T-cell (primary cell): ENCODE measurements around the gene CFTR. TPM values are rescaled to one million over a fixed set of nuclear protein-coding genes. Genes with fewer than 3 reads are reported as not detected.
"Not testable (repeated sequence)": the region's sequence is repeated elsewhere in the genome, so short reads cannot be mapped to it uniquely, and the experiment has no call there.

Source experiments
- ATAC-seq, 4 experiments: fragments of 200-7000 bp in 3 of 4; fragments of 150-1000 bp in 1 of 4; cut with Tn5 transposase; replicated peaks in 1 of 4; 1 replicate in 3 of 4; 2 replicates in 1 of 4; pipeline ENCODE4 v1.10.0; 2021; ENCODE audit warnings: moderate library complexity in 3 of 4, mild to moderate bottlenecking in 2 of 4, moderate number of reproducible peaks in 1 of 4
- CTCF ChIA-PET, 2 donors: fragments of 300-600 bp; sonication (Branson Sonifier 250); formaldehyde crosslinking; loops; one replicate each; lab custom pipeline; 2022; ENCODE audit warnings: antibody characterized with exemption in 2 of 2; lab: Charles Lee
- POLR2A ChIA-PET, 2 donors: fragments of 300-600 bp; sonication (Branson Sonifier 250); formaldehyde crosslinking; loops; one replicate each; lab custom pipeline; 2022; ENCODE audit warnings: antibody characterized with exemption in 2 of 2; lab: Charles Lee
- DNase-seq, 35 experiments: peaks; one replicate each; pipeline versions ENCODE4 v3.0.0 to v3.0.0-alpha.2; 2013 to 2023
- H3K27ac ChIP-seq: one replicate; pipeline ENCODE4 v1.5.1; 2013; ENCODE audit warnings: low read length
- H3K27me3 ChIP-seq, 2 experiments: replicated peaks in 1 of 2; 1 replicate in 1 of 2; 2 replicates in 1 of 2; pipeline versions ENCODE4 v1.6.1 to v1.7.0; 2013; ENCODE audit warnings: low read length in 1 of 2, mixed read lengths in 1 of 2; ENCODE audit not compliant: control insufficient read depth in 2 of 2, insufficient read depth in 2 of 2; ENCODE audit errors: extremely low read depth in 1 of 2
- H3K36me3 ChIP-seq, 2 donors: 1 replicate in 1 of 2; 2 replicates in 1 of 2; pipeline versions ENCODE4 v1.6.1 to v1.7.0; 2013; ENCODE audit warnings: low read length in 1 of 2; ENCODE audit not compliant: control insufficient read depth in 2 of 2, insufficient read depth in 1 of 2; ENCODE audit errors: extremely low read depth in 1 of 2
- H3K4me1 ChIP-seq, 2 experiments: 1 replicate in 1 of 2; 2 replicates in 1 of 2; pipeline versions ENCODE4 v1.6.1 to v1.7.0; 2013; ENCODE audit warnings: low read length in 2 of 2, mixed read lengths in 1 of 2; ENCODE audit not compliant: insufficient read depth in 2 of 2, control insufficient read depth in 1 of 2; ENCODE audit errors: extremely low read depth in 1 of 2
- H3K4me3 ChIP-seq, 2 donors: 1 replicate in 1 of 2; 2 replicates in 1 of 2; pipeline versions ENCODE4 v1.5.1 to v1.7.0; 2013; ENCODE audit warnings: mild to moderate bottlenecking in 2 of 2, low read length in 1 of 2, moderate library complexity in 1 of 2; ENCODE audit not compliant: control insufficient read depth in 1 of 2; ENCODE audit errors: extremely low read depth in 1 of 2
- H3K9me3 ChIP-seq: 2 replicates; pipeline ENCODE4 v1.7.0; 2013
- H3K27ac Mint-ChIP-seq, 2 donors: one replicate each; pipeline ENCODE4 v1.8.0; 2020 to 2021; ENCODE audit warnings: mild to moderate bottlenecking in 2 of 2, mixed read lengths in 2 of 2
- H3K27me3 Mint-ChIP-seq, 2 donors: one replicate each; pipeline ENCODE4 v1.8.0; 2021 to 2022; ENCODE audit warnings: mixed read lengths in 2 of 2
- H3K36me3 Mint-ChIP-seq: one replicate; pipeline ENCODE4 v1.8.0; 2021; ENCODE audit warnings: mixed read lengths
- H3K4me1 Mint-ChIP-seq, 3 donors: one replicate each; pipeline ENCODE4 v1.8.0; 2020 to 2022; ENCODE audit warnings: mixed read lengths in 3 of 3, mild to moderate bottlenecking in 1 of 3
- H3K4me3 Mint-ChIP-seq, 3 donors: one replicate each; pipeline ENCODE4 v1.8.0; 2020 to 2022; ENCODE audit warnings: mild to moderate bottlenecking in 3 of 3, mixed read lengths in 3 of 3, moderate library complexity in 3 of 3
- H3K9me3 Mint-ChIP-seq, 3 donors: one replicate each; pipeline ENCODE4 v1.8.0; 2020 to 2022; ENCODE audit warnings: mixed read lengths in 3 of 3
- WGBS: methylation state at CpG from one replicate; pipeline ENCODE4 v1.1.5; 2013; ENCODE audit warnings: missing lambda C conversion rate; ENCODE audit not compliant: insufficient coverage; 5-methylcytosine and 5-hydroxymethylcytosine counted together
- total RNA-seq, 35 experiments: library from RNA in 6 of 35; stranded (reverse) in 6 of 35; fragments of 120-200 nt in 1 of 35; gene quantifications; one replicate each; pipeline versions ENCODE4 v1.2.1 to v1.2.4 and lab custom pipeline; 2013 to 2026

CFTR gene
- total RNA-seq, 5 donors from 2014 or later (not counting 1 experiment from before 2014, with no cell fraction given), result 0.44 to 0.53 (median 0.47) TPM; not detected in 2

DNA sequence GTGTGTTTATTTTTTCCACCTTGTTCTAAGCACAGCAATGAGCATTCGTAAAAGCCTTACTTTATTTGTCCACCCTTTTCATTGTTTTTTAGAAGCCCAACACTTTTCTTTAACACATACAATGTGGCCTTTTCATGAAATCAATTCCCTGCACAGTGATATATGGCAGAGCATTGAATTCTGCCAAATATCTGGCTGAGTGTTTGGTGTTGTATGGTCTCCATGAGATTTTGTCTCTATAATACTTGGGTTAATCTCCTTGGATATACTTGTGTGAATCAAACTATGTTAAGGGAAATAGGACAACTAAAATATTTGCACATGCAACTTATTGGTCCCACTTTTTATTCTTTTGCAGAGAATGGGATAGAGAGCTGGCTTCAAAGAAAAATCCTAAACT, 28.9 kb downstream of the CFTR start:
- no peaks in the 10 kb centered on the region for H3K36me3 Mint-ChIP-seq
- POLR2A ChIA-PET, result no interaction called here
- no peaks in the 10 kb centered on the region for H3K27me3 Mint-ChIP-seq
- Histone ChIP-seq H3K27me3 (no peaks in the 10 kb centered on the region), H3K9me3 (no peaks in the 10 kb centered on the region), H3K27ac (no peak overlapping the region), H3K4me1 (no peaks in the 10 kb centered on the region), H3K36me3 (no peaks in the 10 kb centered on the region), H3K4me3 (no peak overlapping the region)
- ATAC-seq, result no peak
- no CpG with 5 or more reads among the region's 1 CpG for WGBS
- H3K9me3 Mint-ChIP-seq, result peaks cover under 1 to 6% (median 5%) of the 10 kb centered on the region in 3 donors
- H3K4me1 Mint-ChIP-seq, result no peaks in the 10 kb centered on the region
- no peak for DNase-seq
- CTCF ChIA-PET, result no interaction called here
- H3K4me3 Mint-ChIP-seq, result no peak overlapping the region
- no peak overlapping the region for H3K27ac Mint-ChIP-seq

DNA sequence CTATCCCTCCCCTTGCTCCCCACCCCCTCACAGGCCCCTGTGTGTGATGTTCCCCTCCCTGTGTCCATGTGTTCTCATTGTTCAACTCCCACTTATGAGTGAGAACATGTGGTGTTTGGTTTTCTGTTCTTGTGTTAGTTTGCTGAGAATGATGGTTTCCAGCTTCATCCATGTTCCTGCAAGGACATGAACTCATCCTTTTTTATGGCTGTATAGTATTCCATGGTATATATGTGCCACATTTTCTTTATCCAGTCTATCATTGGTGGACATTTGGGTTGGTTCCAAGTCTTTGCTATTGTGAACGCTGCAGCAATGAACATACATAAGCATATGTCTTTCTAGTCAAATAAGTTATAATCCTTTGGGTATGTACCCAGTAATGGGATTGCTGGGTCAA, 37.4 kb downstream of the CFTR start:
- ATAC-seq, H3K27me3 ChIP-seq, DNase-seq, H3K4me3 Mint-ChIP-seq, H3K4me3 ChIP-seq, H3K9me3 ChIP-seq, H3K4me1 ChIP-seq, H3K36me3 ChIP-seq, H3K27ac ChIP-seq, H3K4me1 Mint-ChIP-seq, H3K9me3 Mint-ChIP-seq, H3K36me3 Mint-ChIP-seq, H3K27ac Mint-ChIP-seq, CTCF ChIA-PET, POLR2A ChIA-PET, H3K27me3 Mint-ChIP-seq: not testable (repeated sequence)
- no CpG with 5 or more reads among the region's 1 CpG for WGBS

DNA sequence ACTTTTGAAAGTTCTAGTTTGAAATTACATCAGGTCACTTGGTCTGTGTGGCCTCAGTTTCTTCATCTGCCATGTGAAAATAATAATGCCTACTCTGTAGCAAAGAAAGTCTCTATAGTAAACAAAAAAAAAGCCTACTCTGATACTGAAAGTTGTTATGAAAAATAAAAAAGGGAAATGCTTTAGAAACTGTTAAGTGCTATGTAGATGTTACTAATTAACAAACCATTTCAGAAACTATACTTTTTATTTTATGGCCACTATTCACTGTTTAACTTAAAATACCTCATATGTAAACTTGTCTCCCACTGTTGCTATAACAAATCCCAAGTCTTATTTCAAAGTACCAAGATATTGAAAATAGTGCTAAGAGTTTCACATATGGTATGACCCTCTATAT, 50.6 kb downstream of the CFTR start:
- Histone ChIP-seq H3K27ac (no peak overlapping the region), H3K27me3 (no peaks in the 10 kb centered on the region), H3K4me1 (no peaks in the 10 kb centered on the region), H3K36me3 (no peaks in the 10 kb centered on the region), H3K9me3 (no peaks in the 10 kb centered on the region), H3K4me3 (no peak overlapping the region)
- no peaks in the 10 kb centered on the region for H3K4me1 Mint-ChIP-seq
- ATAC-seq (no peak), DNase-seq (no peak)
- H3K9me3 Mint-ChIP-seq, result peaks cover 0 to 3% (median 0%) of the 10 kb centered on the region in 3 donors
- no peaks in the 10 kb centered on the region for H3K36me3 Mint-ChIP-seq
- H3K27me3 Mint-ChIP-seq, result no peaks in the 10 kb centered on the region
- no peak overlapping the region for H3K27ac Mint-ChIP-seq
- ChIA-PET CTCF (no interaction called here), POLR2A (no interaction called here)
- no peak overlapping the region for H3K4me3 Mint-ChIP-seq

DNA sequence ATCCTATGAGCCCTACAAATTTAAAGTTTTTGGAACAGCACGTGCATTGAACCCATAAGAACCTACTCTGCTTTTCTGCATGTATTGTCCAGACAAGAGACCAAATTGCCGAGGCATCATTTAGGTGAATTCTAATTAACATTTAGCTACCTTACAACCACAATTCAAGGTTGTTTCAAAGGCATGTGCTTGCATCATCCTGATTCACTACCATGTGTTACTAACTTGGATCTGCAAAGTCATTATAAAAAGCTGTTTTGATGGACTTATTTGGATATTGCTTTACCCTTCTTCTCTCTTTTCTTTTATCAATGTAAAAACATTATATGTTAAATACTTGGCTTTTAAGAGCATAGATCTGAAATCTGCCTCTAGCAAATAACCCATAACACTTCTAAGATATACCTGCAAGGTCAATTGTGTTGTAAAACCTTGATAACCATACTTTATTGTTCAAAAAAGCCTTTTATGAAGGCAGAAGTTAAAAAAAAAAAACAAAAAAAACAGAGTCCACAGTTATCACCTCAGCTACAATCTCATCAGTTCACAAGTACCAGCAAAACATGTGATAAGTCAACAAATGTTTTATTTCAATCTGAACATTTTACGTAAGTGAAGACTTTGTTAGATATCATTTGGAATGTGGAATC, 51.9 kb downstream of the CFTR start:
- no peaks in the 10 kb centered on the region for H3K36me3 Mint-ChIP-seq
- H3K27me3 Mint-ChIP-seq, result no peaks in the 10 kb centered on the region
- Histone ChIP-seq H3K4me3 (no peak overlapping the region), H3K27me3 (no peaks in the 10 kb centered on the region), H3K4me1 (no peaks in the 10 kb centered on the region), H3K36me3 (no peaks in the 10 kb centered on the region), H3K9me3 (no peaks in the 10 kb centered on the region), H3K27ac (no peak overlapping the region)
- CTCF ChIA-PET, result no interaction called here
- H3K9me3 Mint-ChIP-seq, result peaks cover 0 to 3% (median 0%) of the 10 kb centered on the region in 3 donors
- ATAC-seq (no peak), DNase-seq (no peak)
- 50% methylated on average over 1 of the region's 3 CpGs for WGBS
- H3K4me1 Mint-ChIP-seq, result no peaks in the 10 kb centered on the region
- H3K27ac Mint-ChIP-seq, result no peak overlapping the region
- H3K4me3 Mint-ChIP-seq, result no peak overlapping the region
- POLR2A ChIA-PET, result no interaction called here

DNA sequence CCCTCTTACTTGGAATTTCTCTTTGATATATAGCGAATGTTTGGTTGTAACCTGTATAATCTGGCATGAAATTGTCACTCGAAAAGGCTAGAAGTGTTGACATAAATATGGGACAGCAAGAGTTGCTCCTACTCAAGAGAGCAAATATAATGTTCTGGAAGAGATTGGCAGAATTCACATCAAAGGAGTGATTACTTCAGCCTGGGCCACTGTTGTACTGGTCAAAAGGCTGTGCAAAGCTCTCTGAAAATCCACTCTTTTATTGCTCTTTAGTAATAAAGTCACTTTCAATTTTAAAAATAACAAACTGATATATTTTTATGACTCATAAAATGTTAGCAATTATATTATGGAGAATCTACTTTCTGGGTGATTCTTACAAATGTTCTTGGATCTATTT, 58.2 kb downstream of the CFTR start:
- H3K4me1 Mint-ChIP-seq, result no peaks in the 10 kb centered on the region
- POLR2A ChIA-PET, result no interaction called here

DNA sequence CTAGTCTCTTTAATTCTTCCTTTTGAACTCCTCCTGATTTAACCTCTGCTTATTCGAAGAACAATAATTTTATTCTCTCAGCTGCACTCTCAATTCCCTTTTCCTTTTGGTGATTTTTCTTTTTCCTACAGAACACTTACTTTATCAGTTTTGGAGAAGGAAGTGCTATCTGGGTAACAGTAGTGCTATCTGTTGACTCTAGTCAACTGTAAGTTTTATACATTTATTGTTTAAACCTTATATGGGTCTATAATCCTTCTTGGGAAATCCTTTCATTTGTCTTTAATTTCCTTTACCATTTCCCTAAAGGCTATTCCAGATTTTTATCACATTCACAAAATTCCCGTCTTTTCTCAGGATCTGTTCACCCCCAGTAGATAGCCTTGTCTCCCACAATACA, 64.2 kb downstream of the CFTR start:
- H3K4me1 ChIP-seq, result no peaks in the 10 kb centered on the region
- H3K9me3 Mint-ChIP-seq, result peaks cover 0 to 7% (median 0%) of the 10 kb centered on the region in 3 donors
- DNase-seq (no peak), ATAC-seq (no peak)
- no peaks in the 10 kb centered on the region for H3K27me3 ChIP-seq
- H3K27ac ChIP-seq, result no peak overlapping the region
- H3K4me1 Mint-ChIP-seq, result no peaks in the 10 kb centered on the region
- 57% methylated on average over 1 of the region's 2 CpGs for WGBS
- no peaks in the 10 kb centered on the region for H3K36me3 ChIP-seq
- no peak overlapping the region for H3K4me3 ChIP-seq
- H3K27ac Mint-ChIP-seq, result no peak overlapping the region
- H3K36me3 Mint-ChIP-seq, result no peaks in the 10 kb centered on the region
- H3K4me3 Mint-ChIP-seq, result no peak overlapping the region
- no peaks in the 10 kb centered on the region for H3K27me3 Mint-ChIP-seq
- no peaks in the 10 kb centered on the region for H3K9me3 ChIP-seq
- POLR2A ChIA-PET, result no interaction called here
- CTCF ChIA-PET, result no interaction called here

More for the DNA sequence above, 58.2 kb downstream of the CFTR start:
- Histone ChIP-seq H3K4me3 (no peak overlapping the region), H3K27ac (no peak overlapping the region), H3K9me3 (no peaks in the 10 kb centered on the region), H3K36me3 (no peaks in the 10 kb centered on the region), H3K4me1 (no peaks in the 10 kb centered on the region), H3K27me3 (no peaks in the 10 kb centered on the region)
- no peak overlapping the region for H3K27ac Mint-ChIP-seq
- no peak overlapping the region for H3K4me3 Mint-ChIP-seq
- no peak for DNase-seq
- no peaks in the 10 kb centered on the region for H3K36me3 Mint-ChIP-seq
- no peaks in the 10 kb centered on the region for H3K9me3 Mint-ChIP-seq
- no peak for ATAC-seq
- no CpG with 5 or more reads among the region's 2 CpGs for WGBS
- no peaks in the 10 kb centered on the region for H3K27me3 Mint-ChIP-seq
- CTCF ChIA-PET, result no interaction called here

DNA sequence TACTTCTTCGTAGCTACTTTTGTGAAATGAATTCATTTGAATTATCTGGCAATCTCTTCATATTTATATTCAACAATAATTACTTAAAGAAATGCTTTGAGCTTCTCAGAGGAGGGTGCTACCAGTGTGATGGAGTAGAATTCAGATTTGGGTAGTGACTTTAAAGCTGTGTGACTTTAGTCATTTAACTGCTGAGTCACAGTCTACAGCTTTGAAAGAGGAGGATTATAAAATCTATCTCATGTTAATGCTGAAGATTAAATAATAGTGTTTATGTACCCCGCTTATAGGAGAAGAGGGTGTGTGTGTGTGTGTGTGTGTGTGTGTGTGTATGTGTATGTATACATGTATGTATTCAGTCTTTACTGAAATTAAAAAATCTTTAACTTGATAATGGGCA, 68.2 kb downstream of the CFTR start:
- ATAC-seq, result no peak
- POLR2A ChIA-PET, result no interaction called here
- Histone ChIP-seq H3K4me3 (no peak overlapping the region), H3K27ac (no peak overlapping the region), H3K4me1 (no peaks in the 10 kb centered on the region), H3K9me3 (no peaks in the 10 kb centered on the region), H3K27me3 (no peaks in the 10 kb centered on the region), H3K36me3 (no peaks in the 10 kb centered on the region)
- CTCF ChIA-PET, result no interaction called here
- H3K4me1 Mint-ChIP-seq, result no peaks in the 10 kb centered on the region
- no peak for DNase-seq
- H3K36me3 Mint-ChIP-seq, result no peaks in the 10 kb centered on the region
- no peak overlapping the region for H3K27ac Mint-ChIP-seq
- no peak overlapping the region for H3K4me3 Mint-ChIP-seq
- no peaks in the 10 kb centered on the region for H3K27me3 Mint-ChIP-seq
- H3K9me3 Mint-ChIP-seq, result peaks cover 0 to 7% (median 0%) of the 10 kb centered on the region in 3 donors
- WGBS, result no CpG with 5 or more reads among the region's 2 CpGs
